Measurements from ENCODE around the gene REPS2. TPM values are rescaled to one million over a fixed set of nuclear protein-coding genes. Genes with fewer than 3 reads are reported as not detected.

Gene REPS2
- total RNA-seq, 1 donor from 2014 or later = 4.7 TPM

- no peak overlapping the region for H3K27ac ChIP-seq
Measured at GRCh38 chrX:17024886-17025285, 78.4 kb downstream of the REPS2 start.

DNA sequence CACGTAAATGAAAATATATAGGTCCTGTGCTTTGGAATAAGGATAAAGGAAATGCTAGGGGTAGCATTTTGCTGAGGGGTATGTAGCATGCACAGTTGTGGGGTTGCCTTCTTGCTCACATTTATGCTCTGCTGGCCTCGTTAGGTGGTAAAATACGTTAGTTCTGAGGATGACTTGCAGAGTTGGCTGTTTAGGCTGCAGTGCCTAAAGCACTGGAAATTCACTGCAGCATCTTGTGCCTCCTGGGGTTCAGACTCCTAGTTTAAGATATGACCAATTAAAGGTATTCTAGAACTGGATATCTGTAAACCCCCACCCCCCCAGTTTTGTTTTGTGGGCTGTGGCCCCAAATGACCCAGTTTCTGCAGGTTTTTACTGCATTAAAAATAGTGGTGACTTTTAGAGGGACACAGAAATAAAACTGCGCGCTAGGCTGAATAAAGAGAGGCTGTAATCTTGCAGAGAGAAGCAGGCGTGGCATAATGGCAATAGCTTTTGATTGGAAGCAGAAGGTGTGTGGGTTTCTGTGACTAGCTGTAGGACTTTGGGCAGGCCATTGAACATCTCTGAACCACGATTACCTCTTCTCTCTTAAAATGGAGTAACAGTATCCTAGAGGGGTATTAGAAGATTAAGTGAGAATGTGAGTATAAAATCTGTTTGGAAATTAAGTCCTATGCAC lies 79.3 kb downstream of the REPS2 start:
- no peak for DNase-seq (ENCODE audit: low spot score in 2 of 2)
- Histone ChIP-seq H3K27me3 (no peaks in the 10 kb centered on the region), H3K9me3 (no peaks in the 10 kb centered on the region), H3K27ac (no peak overlapping the region), H3K4me1 (peaks cover 0 to 9% of the 10 kb centered on the region in 2 donors), H3K36me3 (no peaks in the 10 kb centered on the region), H3K4me3 (no peak overlapping the region)
- TF ChIP-seq CTCF (IDR thresholded peaks at IDR 0.05) = no peak
- intact Hi-C loops (cut with DNase I) = no loop called here

More at GRCh38 chrX:17024886-17025285, 78.4 kb downstream of the REPS2 start:
- Histone ChIP-seq H3K36me3 (no peaks in the 10 kb centered on the region), H3K9me3 (no peaks in the 10 kb centered on the region), H3K4me3 (no peak overlapping the region), H3K27me3 (no peaks in the 10 kb centered on the region), H3K4me1 (peaks cover 0 to 6% of the 10 kb centered on the region in 2 donors)
- intact Hi-C loops (cut with DNase I) = no loop called here
- no peak for TF ChIP-seq CTCF (IDR thresholded peaks at IDR 0.05)
- DNase-seq (ENCODE audit: low spot score in 2 of 2) = no peak

DNA sequence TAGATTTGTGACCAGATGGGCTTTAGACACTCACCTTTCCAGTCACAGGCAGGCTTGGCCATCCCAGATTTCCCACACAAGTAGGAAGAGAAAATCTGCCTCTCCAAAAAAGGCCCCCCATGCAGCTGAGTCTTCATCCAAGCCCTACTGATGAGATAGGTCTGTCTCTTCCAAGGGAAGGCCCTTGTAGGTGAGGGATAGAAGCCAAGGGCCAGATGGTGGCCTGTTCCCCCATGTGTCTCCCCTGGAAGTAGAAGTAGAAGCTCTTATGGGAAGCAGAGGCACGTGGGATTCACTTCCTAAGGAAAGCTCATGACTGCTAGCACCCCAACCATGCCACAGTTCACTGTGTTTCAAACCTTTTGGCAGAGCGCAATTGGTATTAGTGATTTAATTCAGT lies 81.5 kb downstream of the REPS2 start:
- TF ChIP-seq CTCF (IDR thresholded peaks at IDR 0.05) = no peak
- no peak for DNase-seq (ENCODE audit: low spot score in 2 of 2)
- intact Hi-C loops (cut with DNase I) = no loop called here
- Histone ChIP-seq H3K4me3 (no peak overlapping the region), H3K36me3 (no peaks in the 10 kb centered on the region), H3K9me3 (no peaks in the 10 kb centered on the region), H3K4me1 (peaks cover 0 to 9% of the 10 kb centered on the region in 2 donors), H3K27me3 (no peaks in the 10 kb centered on the region), H3K27ac (no peak overlapping the region)

- H3K9me3 ChIP-seq = no peaks in the 10 kb centered on the region
- DNase-seq (ENCODE audit: low spot score in 2 of 2) = no peak
- no peak overlapping the region for H3K4me3 ChIP-seq
- no peak for TF ChIP-seq CTCF (IDR thresholded peaks at IDR 0.05)
- H3K36me3 ChIP-seq = no peaks in the 10 kb centered on the region
- H3K27me3 ChIP-seq = no peaks in the 10 kb centered on the region
- intact Hi-C loops (cut with DNase I) = no loop called here
- H3K4me1 ChIP-seq = peaks cover 0 to 9% of the 10 kb centered on the region in 2 donors
- no peak overlapping the region for H3K27ac ChIP-seq
Measured at GRCh38 chrX:17028356-17028755, 81.9 kb downstream of the REPS2 start.

GRCh38 chrX:17030092-17030491 lies 83.6 kb downstream of the REPS2 start:
- Histone ChIP-seq H3K27me3 (no peaks in the 10 kb centered on the region), H3K4me3 (no peak overlapping the region), H3K27ac (peak overlapping the region; percentile 83 to 85), H3K9me3 (no peaks in the 10 kb centered on the region), H3K36me3 (no peaks in the 10 kb centered on the region), H3K4me1 (peaks cover 0 to 9% of the 10 kb centered on the region in 2 donors)
- intact Hi-C loops (cut with DNase I) = loop anchor here (5.0 kb wide), 2 partner anchors 47 to 203 kb away; no protein-coding TSS in a partner anchor
- no peak for TF ChIP-seq CTCF (IDR thresholded peaks at IDR 0.05)
- DNase-seq (ENCODE audit: low spot score in 2 of 2) = no peak
